H9 (cell line): ENCODE results near the gene ARHGAP1. TPM values are rescaled to one million over a fixed set of nuclear protein-coding genes. Genes with fewer than 3 reads are reported as not detected.

Source experiments
- DNase-seq: peaks from one replicate; pipeline ENCODE4 v3.0.0-alpha.2; 2017
- H2AFZ ChIP-seq: one replicate; pipeline ENCODE4 v1.6.1; 2013; ENCODE audit warnings: mild to moderate bottlenecking, low read length, control low read depth, moderate library complexity
- H2AK5ac ChIP-seq: 2 replicates; pipeline ENCODE4 v1.6.1; 2013; ENCODE audit warnings: low read length, control low read depth, mixed read lengths; ENCODE audit not compliant: insufficient read length
- H2BK120ac ChIP-seq: one replicate; pipeline ENCODE4 v1.6.1; 2013; ENCODE audit warnings: low read depth, mild to moderate bottlenecking, low read length, control low read depth, inconsistent platforms; ENCODE audit not compliant: poor library complexity, severe bottlenecking
- H2BK12ac ChIP-seq: 2 replicates; pipeline ENCODE4 v1.6.1; 2013; ENCODE audit warnings: low read length, control low read depth, mixed read lengths, low read depth; ENCODE audit not compliant: insufficient read length
- H2BK15ac ChIP-seq: 2 replicates; pipeline ENCODE4 v1.6.1; 2013; ENCODE audit warnings: low read depth, low read length, control low read depth
- H2BK20ac ChIP-seq: one replicate; pipeline ENCODE4 v1.6.1; 2013; ENCODE audit warnings: low read depth, mild to moderate bottlenecking, low read length, control low read depth, inconsistent platforms; ENCODE audit not compliant: poor library complexity, severe bottlenecking
- H2BK5ac ChIP-seq: 2 replicates; pipeline ENCODE4 v1.6.1; 2013; ENCODE audit warnings: low read length, control low read depth, mixed read lengths; ENCODE audit not compliant: insufficient read length
- H3K14ac ChIP-seq: 2 replicates; pipeline ENCODE4 v1.6.1; 2013; ENCODE audit warnings: low read length, control low read depth; ENCODE audit not compliant: insufficient read depth
- H3K18ac ChIP-seq: 2 replicates; pipeline ENCODE4 v1.6.1; 2013; ENCODE audit warnings: low read depth, mild to moderate bottlenecking, mixed read lengths, low read length, control low read depth; ENCODE audit not compliant: insufficient read length
- H3K23ac ChIP-seq: 2 replicates; pipeline ENCODE4 v1.6.1; 2013; ENCODE audit warnings: low read length, control low read depth, mixed read lengths, low read depth; ENCODE audit not compliant: insufficient read length
- H3K23me2 ChIP-seq: 2 replicates; pipeline ENCODE4 v1.6.1; 2013; ENCODE audit warnings: low read depth, mild to moderate bottlenecking, mixed read lengths, low read length, control low read depth; ENCODE audit not compliant: insufficient read length, poor library complexity, severe bottlenecking
- H3K27ac ChIP-seq: 2 replicates; pipeline ENCODE4 v1.5.1; 2013; ENCODE audit warnings: low read length, control low read depth, mixed read lengths, low read depth; ENCODE audit not compliant: insufficient read length
- H3K27me3 ChIP-seq: 2 replicates; pipeline ENCODE4 v1.6.1; 2013; ENCODE audit warnings: low read length, control low read depth, inconsistent platforms; ENCODE audit not compliant: insufficient read depth
- H3K4ac ChIP-seq: 2 replicates; pipeline ENCODE4 v1.6.1; 2013; ENCODE audit warnings: low read depth, mild to moderate bottlenecking, control low read depth, inconsistent platforms, low read length, moderate library complexity
- H3K4me1 ChIP-seq: 2 replicates; pipeline ENCODE4 v1.6.1; 2013; ENCODE audit warnings: low read length, control low read depth, inconsistent platforms; ENCODE audit not compliant: insufficient read depth
- H3K4me2 ChIP-seq: 2 replicates; pipeline ENCODE4 v1.6.1; 2013; ENCODE audit warnings: low read length, control low read depth, mixed read lengths; ENCODE audit not compliant: insufficient read length, insufficient read depth
- H3K56ac ChIP-seq: 2 replicates; pipeline ENCODE4 v1.6.1; 2013; ENCODE audit warnings: low read depth, mild to moderate bottlenecking, mixed read lengths, low read length, control low read depth; ENCODE audit not compliant: insufficient read length
- H3K79me1 ChIP-seq: 2 replicates; pipeline ENCODE4 v1.6.1; 2013; ENCODE audit warnings: low read depth, mild to moderate bottlenecking, moderate library complexity, low read length, control low read depth, inconsistent platforms; ENCODE audit not compliant: insufficient read depth, poor library complexity, severe bottlenecking
- H3K79me2 ChIP-seq: 2 replicates; pipeline ENCODE4 v1.6.1; 2013; ENCODE audit warnings: low read length, control low read depth, inconsistent platforms; ENCODE audit not compliant: insufficient read depth
- H3K9ac ChIP-seq: 2 replicates; pipeline ENCODE4 v1.6.1; 2013; ENCODE audit warnings: low read length, control low read depth, mixed read lengths; ENCODE audit not compliant: insufficient read length; ENCODE audit errors: extremely low read depth
- H3K9me3 ChIP-seq: one replicate; pipeline ENCODE4 v1.6.1; 2013; ENCODE audit warnings: low read depth, low read length, inconsistent platforms; ENCODE audit not compliant: control insufficient read depth
- H3T11ph ChIP-seq: one replicate; pipeline ENCODE4 v1.6.1; 2013; ENCODE audit warnings: mild to moderate bottlenecking, low read length, control low read depth, inconsistent platforms
- H4K20me1 ChIP-seq: one replicate; pipeline ENCODE4 v1.6.1; 2013; ENCODE audit not compliant: control insufficient read depth, insufficient read length, insufficient read depth
- H4K5ac ChIP-seq: 2 replicates; pipeline ENCODE4 v1.6.1; 2013; ENCODE audit warnings: low read depth, mild to moderate bottlenecking, mixed read lengths, low read length, control low read depth; ENCODE audit not compliant: insufficient read length
- H4K8ac ChIP-seq: replicated peaks from 2 replicates; pipeline ENCODE4 v1.6.1; 2013; ENCODE audit warnings: low read length, control low read depth, mixed read lengths, low read depth; ENCODE audit not compliant: insufficient read length
- H4K91ac ChIP-seq: 2 replicates; pipeline ENCODE4 v1.6.1; 2013; ENCODE audit warnings: low read depth, mild to moderate bottlenecking, moderate library complexity, mixed read lengths, low read length, control low read depth; ENCODE audit not compliant: insufficient read length
- H3K27ac Mint-ChIP-seq, 3 experiments: 2 replicates in 2 of 3; 3 replicates in 1 of 3; pipeline ENCODE4 v1.8.0; 2020 to 2021; ENCODE audit warnings: mixed read lengths in 3 of 3, mild to moderate bottlenecking in 1 of 3, moderate library complexity in 1 of 3
- H3K27me3 Mint-ChIP-seq: 2 replicates; pipeline ENCODE4 v1.8.0; 2021; ENCODE audit warnings: low read depth, mild to moderate bottlenecking, moderate library complexity, mixed read lengths
- H3K36me3 Mint-ChIP-seq, 3 experiments: 2 replicates in 2 of 3; 3 replicates in 1 of 3; pipeline ENCODE4 v1.8.0; 2020 to 2021; ENCODE audit warnings: low read depth in 3 of 3, mixed read lengths in 3 of 3; ENCODE audit not compliant: insufficient read depth in 1 of 3
- H3K4me1 Mint-ChIP-seq, 2 experiments: 2 replicates each; pipeline ENCODE4 v1.8.0; 2020; ENCODE audit warnings: mixed read lengths in 2 of 2
- H3K4me3 Mint-ChIP-seq, 2 experiments: 2 replicates in 1 of 2; 3 replicates in 1 of 2; pipeline ENCODE4 v1.8.0; 2020 to 2021; ENCODE audit warnings: mild to moderate bottlenecking in 2 of 2, mixed read lengths in 2 of 2, moderate library complexity in 1 of 2
- H3K9me3 Mint-ChIP-seq, 2 experiments: 2 replicates in 1 of 2; 3 replicates in 1 of 2; pipeline ENCODE4 v1.8.0; 2020; ENCODE audit warnings: mild to moderate bottlenecking in 2 of 2, mixed read lengths in 2 of 2, moderate library complexity in 1 of 2
- WGBS: extraction: QIAGEN DNeasy Blood & Tissue Kit; methylation state at CpG from one replicate; pipeline ENCODE4 v1.1.7; 2013; ENCODE audit warnings: missing lambda C conversion rate, low lambda C conversion rate, mixed read lengths; ENCODE audit not compliant: insufficient read length; ENCODE audit errors: extremely low coverage; 5-methylcytosine and 5-hydroxymethylcytosine counted together
- total RNA-seq: library from RNA; stranded (reverse); gene quantifications from 2 replicates; pipeline ENCODE4 v1.2.1, GENCODE V29; 2021
- TF ChIP-seq, protein P1 (sequence below): fragments of 200-600 bp; sonication (generic); conservative IDR thresholded peaks from 3 replicates; pipeline ENCODE4 v1.8.0; 2021; ENCODE audit warnings: antibody characterized with exemption, mild to moderate bottlenecking

The ARHGAP1 gene
- total RNA-seq, 1 experiment from 2014 or later: 45.3 TPM

DNA sequence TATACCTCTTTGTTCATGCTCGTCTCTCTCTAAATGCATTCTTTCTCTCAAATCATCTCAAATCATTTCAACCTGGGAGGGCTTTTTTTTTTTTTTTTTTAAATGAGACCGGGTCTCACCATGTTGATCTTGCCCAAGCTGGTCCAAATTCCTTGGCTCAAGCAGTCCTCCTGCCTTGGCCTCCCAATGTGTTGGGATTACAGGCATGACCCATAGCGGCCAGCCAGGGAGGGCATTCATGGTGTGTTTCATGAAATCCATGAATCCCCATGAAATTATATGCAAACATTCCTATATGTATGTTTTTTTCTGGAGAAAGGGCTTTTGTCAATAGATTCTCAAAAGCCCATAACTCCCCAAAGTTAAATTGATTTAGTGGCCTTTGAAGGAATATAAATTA, 56.9 kb downstream of the ARHGAP1 start:
- Histone ChIP-seq H4K20me1 (no peaks in the 10 kb centered on the region), H4K8ac (no peak overlapping the region), H3K4me2 (no peak overlapping the region), H3T11ph (no peak overlapping the region), H3K56ac (no peak overlapping the region), H4K91ac (no peak overlapping the region), H2BK12ac (no peak overlapping the region), H3K79me2 (no peaks in the 10 kb centered on the region), H2BK120ac (no peak overlapping the region), H3K27me3 (no peaks in the 10 kb centered on the region), H3K18ac (no peak overlapping the region), H3K9ac (no peak overlapping the region), H3K4ac (no peak overlapping the region), H3K79me1 (no peaks in the 10 kb centered on the region), H2BK15ac (no peak overlapping the region), H3K9me3 (no peaks in the 10 kb centered on the region), H2BK5ac (no peak overlapping the region), H4K5ac (no peak overlapping the region), H3K14ac (no peak overlapping the region), H2AFZ (no peak overlapping the region), H2BK20ac (no peak overlapping the region), H3K23ac (no peak overlapping the region), H3K4me1 (no peaks in the 10 kb centered on the region), H2AK5ac (no peak overlapping the region), H3K27ac (no peak overlapping the region), H3K23me2 (no peaks in the 10 kb centered on the region)
- WGBS: no CpG with 5 or more reads among the region's 3 CpGs
- H3K4me1 Mint-ChIP-seq: no peaks in the 10 kb centered on the region
- H3K27ac Mint-ChIP-seq: no peak overlapping the region
- H3K27me3 Mint-ChIP-seq: no peaks in the 10 kb centered on the region
- peaks cover 12 to 59% (median 45%) of the 10 kb centered on the region in 3 experiments for H3K36me3 Mint-ChIP-seq
- no peaks in the 10 kb centered on the region for H3K9me3 Mint-ChIP-seq
- DNase-seq: no peak
- TF ChIP-seq, protein P1, sequence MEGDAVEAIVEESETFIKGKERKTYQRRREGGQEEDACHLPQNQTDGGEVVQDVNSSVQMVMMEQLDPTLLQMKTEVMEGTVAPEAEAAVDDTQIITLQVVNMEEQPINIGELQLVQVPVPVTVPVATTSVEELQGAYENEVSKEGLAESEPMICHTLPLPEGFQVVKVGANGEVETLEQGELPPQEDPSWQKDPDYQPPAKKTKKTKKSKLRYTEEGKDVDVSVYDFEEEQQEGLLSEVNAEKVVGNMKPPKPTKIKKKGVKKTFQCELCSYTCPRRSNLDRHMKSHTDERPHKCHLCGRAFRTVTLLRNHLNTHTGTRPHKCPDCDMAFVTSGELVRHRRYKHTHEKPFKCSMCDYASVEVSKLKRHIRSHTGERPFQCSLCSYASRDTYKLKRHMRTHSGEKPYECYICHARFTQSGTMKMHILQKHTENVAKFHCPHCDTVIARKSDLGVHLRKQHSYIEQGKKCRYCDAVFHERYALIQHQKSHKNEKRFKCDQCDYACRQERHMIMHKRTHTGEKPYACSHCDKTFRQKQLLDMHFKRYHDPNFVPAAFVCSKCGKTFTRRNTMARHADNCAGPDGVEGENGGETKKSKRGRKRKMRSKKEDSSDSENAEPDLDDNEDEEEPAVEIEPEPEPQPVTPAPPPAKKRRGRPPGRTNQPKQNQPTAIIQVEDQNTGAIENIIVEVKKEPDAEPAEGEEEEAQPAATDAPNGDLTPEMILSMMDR: no peak
- H3K4me3 Mint-ChIP-seq: no peak overlapping the region
